ENCODE data around the gene POT1.
"Not testable (repeated sequence)": the region's sequence is repeated elsewhere in the genome, so short reads cannot be mapped to it uniquely, and the experiment has no call there.

Gene POT1, protein sequence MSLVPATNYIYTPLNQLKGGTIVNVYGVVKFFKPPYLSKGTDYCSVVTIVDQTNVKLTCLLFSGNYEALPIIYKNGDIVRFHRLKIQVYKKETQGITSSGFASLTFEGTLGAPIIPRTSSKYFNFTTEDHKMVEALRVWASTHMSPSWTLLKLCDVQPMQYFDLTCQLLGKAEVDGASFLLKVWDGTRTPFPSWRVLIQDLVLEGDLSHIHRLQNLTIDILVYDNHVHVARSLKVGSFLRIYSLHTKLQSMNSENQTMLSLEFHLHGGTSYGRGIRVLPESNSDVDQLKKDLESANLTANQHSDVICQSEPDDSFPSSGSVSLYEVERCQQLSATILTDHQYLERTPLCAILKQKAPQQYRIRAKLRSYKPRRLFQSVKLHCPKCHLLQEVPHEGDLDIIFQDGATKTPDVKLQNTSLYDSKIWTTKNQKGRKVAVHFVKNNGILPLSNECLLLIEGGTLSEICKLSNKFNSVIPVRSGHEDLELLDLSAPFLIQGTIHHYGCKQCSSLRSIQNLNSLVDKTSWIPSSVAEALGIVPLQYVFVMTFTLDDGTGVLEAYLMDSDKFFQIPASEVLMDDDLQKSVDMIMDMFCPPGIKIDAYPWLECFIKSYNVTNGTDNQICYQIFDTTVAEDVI

GRCh38 chr7:124929467-124930172, at the start of gene POT1:
Gene POT1 (minus strand): TSS chr7:124929825. CDS start chr7:124897173, 32,652 bp downstream.
- Histone ChIP-seq H3K9me3 (ENCODE audit: control insufficient read depth, low read depth, low read length) (no peaks in the 10 kb centered on the region), H3K4me3 (ENCODE audit: low read length) (peak within 1 kb of the TSS; percentile 100), H3K27me3 (ENCODE audit: control insufficient read depth, insufficient read depth, low read length) (no peaks in the 10 kb centered on the region), H3K27ac (ENCODE audit: low read length) (peak within 1 kb of the TSS; percentile 69), H3K9ac (ENCODE audit: low read length) (peak within 1 kb of the TSS; percentile 86), H3K36me3 (ENCODE audit: control insufficient read depth, low read depth, low read length) (no peaks in the 10 kb centered on the region), H3K4me1 (ENCODE audit: control insufficient read depth, low read depth, low read length) (peaks cover 5% of the 10 kb centered on the region)

DNA sequence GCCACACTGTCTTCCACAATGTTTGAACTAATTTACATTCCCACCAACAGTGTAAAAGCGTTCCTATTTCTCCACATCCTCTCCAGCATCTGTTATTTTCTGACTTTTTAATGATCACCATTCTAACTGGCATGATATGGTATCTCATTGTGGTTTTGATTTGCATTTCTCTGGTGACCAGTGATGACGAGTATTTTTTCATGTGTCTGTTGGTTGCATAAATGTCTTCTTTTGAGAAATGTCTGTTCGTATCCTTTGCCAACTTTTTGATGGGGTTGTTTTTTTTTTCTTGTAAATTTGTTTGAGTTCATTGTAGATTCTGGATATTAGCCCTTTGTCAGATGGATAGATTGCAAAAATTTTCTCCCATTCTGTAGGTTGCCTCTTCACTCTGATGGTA, 45.5 kb upstream of the POT1 start:
- not testable (repeated sequence) for H3K4me1 ChIP-seq (ENCODE audit: control insufficient read depth, low read depth, low read length); H3K36me3 ChIP-seq (ENCODE audit: control insufficient read depth, low read depth, low read length); H3K9me3 ChIP-seq (ENCODE audit: control insufficient read depth, low read depth, low read length); H3K9ac ChIP-seq (ENCODE audit: low read length); H3K27me3 ChIP-seq (ENCODE audit: control insufficient read depth, insufficient read depth, low read length); H3K4me3 ChIP-seq (ENCODE audit: low read length); H3K27ac ChIP-seq (ENCODE audit: low read length)

DNA sequence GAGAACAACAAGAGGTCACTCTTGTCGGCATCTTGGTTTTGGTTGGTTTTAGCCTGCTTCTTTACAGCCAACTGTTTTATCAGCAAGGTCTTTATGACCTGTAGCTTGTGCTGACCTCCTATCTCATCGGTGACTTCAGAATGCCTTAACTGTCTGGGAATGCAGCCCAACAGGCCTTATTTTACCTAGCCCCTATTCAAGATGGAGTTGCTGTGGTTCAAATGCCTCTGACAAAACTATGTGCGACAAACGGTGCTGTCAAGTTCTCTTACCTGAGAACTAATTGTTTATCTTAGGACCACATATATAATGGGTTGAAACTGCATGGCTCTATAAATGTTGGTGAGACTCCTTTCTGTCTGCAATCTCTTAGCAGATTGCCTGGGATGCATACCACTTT, 35.9 kb upstream of the POT1 start:
- H3K27ac ChIP-seq (ENCODE audit: low read length): no peak overlapping the region
- no peaks in the 10 kb centered on the region for H3K9me3 ChIP-seq (ENCODE audit: control insufficient read depth, low read depth, low read length)
- H3K36me3 ChIP-seq (ENCODE audit: control insufficient read depth, low read depth, low read length): no peaks in the 10 kb centered on the region
- H3K4me1 ChIP-seq (ENCODE audit: control insufficient read depth, low read depth, low read length): no peaks in the 10 kb centered on the region
- H3K9ac ChIP-seq (ENCODE audit: low read length): no peak overlapping the region
- no peaks in the 10 kb centered on the region for H3K27me3 ChIP-seq (ENCODE audit: control insufficient read depth, insufficient read depth, low read length)
- H3K4me3 ChIP-seq (ENCODE audit: low read length): no peak overlapping the region

DNA sequence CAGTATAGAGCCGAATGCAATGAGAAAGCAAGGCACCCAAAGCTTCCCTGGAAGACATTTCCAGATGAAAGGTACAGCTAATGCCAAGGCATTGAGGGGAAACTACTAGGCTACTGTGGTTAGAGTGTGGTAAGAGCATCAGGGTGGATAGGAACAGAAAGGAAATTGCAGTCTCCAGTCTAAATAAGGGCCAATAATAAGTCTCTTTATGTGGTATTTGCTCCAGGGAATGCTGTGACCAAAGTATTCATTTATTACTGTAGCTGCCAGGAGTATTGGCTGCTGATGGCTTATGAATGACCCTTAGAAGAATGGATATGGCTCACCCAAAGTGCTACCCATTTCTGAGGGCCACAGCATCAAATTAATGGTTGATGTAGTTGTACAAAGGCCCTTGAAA, 30.1 kb upstream of the POT1 start:
- Histone ChIP-seq H3K9ac (ENCODE audit: low read length) (no peak overlapping the region), H3K27me3 (ENCODE audit: control insufficient read depth, insufficient read depth, low read length) (no peaks in the 10 kb centered on the region), H3K4me3 (ENCODE audit: low read length) (no peak overlapping the region), H3K9me3 (ENCODE audit: control insufficient read depth, low read depth, low read length) (peaks cover 13% of the 10 kb centered on the region), H3K4me1 (ENCODE audit: control insufficient read depth, low read depth, low read length) (no peaks in the 10 kb centered on the region), H3K27ac (ENCODE audit: low read length) (no peak overlapping the region), H3K36me3 (ENCODE audit: control insufficient read depth, low read depth, low read length) (no peaks in the 10 kb centered on the region)

GRCh38 chr7:124957952-124958351, 28.3 kb upstream of the POT1 start:
- H3K9ac ChIP-seq (ENCODE audit: low read length); H3K36me3 ChIP-seq (ENCODE audit: control insufficient read depth, low read depth, low read length); H3K27ac ChIP-seq (ENCODE audit: low read length); H3K27me3 ChIP-seq (ENCODE audit: control insufficient read depth, insufficient read depth, low read length); H3K4me1 ChIP-seq (ENCODE audit: control insufficient read depth, low read depth, low read length); H3K4me3 ChIP-seq (ENCODE audit: low read length): not testable (repeated sequence)
- H3K9me3 ChIP-seq (ENCODE audit: control insufficient read depth, low read depth, low read length): peaks cover 13% of the 10 kb centered on the region

DNA sequence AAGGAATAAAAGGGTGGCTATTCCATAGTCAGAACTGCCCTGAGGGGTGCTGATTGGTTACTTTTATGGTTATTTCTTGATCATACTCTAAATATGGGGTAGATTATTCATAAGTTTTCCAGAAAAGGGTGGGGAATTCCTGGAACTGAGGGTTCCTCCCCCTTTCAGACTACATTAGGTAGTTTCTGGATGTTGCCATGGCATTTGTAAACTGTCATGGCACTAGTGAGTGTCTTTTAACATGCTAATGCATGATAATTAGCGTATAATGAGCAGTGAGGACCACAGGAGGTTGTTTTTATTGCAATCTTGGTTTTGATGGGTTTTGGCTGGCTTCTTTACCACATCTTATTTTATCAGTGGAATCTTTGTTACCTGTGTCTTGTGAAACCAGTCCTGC, 26.5 kb upstream of the POT1 start:
- Histone ChIP-seq H3K4me3 (ENCODE audit: low read length) (no peak overlapping the region), H3K9ac (ENCODE audit: low read length) (no peak overlapping the region), H3K9me3 (ENCODE audit: control insufficient read depth, low read depth, low read length) (peaks cover 13% of the 10 kb centered on the region), H3K27me3 (ENCODE audit: control insufficient read depth, insufficient read depth, low read length) (no peaks in the 10 kb centered on the region), H3K4me1 (ENCODE audit: control insufficient read depth, low read depth, low read length) (no peaks in the 10 kb centered on the region), H3K27ac (ENCODE audit: low read length) (no peak overlapping the region), H3K36me3 (ENCODE audit: control insufficient read depth, low read depth, low read length) (no peaks in the 10 kb centered on the region)

DNA sequence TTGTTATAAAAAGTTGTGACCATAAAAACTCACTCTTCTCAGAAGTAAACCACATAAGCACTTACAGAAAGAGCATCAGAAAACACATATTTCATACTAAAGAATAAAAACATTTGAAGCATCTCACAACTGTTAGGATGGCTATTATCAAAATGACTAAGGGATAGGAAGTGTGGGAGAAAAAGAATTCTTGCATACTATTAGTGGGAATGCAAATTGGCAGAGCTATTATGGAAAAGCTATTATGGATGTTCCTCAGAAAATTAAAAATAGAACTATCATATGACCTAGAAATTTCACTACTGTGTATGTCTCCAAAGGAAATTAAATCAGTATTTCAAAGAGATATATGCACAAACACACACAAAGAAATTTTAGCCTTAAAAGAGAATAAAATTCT, 25.2 kb upstream of the POT1 start:
- Histone ChIP-seq H3K27ac (ENCODE audit: low read length) (no peak overlapping the region), H3K27me3 (ENCODE audit: control insufficient read depth, insufficient read depth, low read length) (no peaks in the 10 kb centered on the region), H3K4me3 (ENCODE audit: low read length) (no peak overlapping the region), H3K9ac (ENCODE audit: low read length) (no peak overlapping the region), H3K9me3 (ENCODE audit: control insufficient read depth, low read depth, low read length) (peaks cover 13% of the 10 kb centered on the region), H3K36me3 (ENCODE audit: control insufficient read depth, low read depth, low read length) (no peaks in the 10 kb centered on the region), H3K4me1 (ENCODE audit: control insufficient read depth, low read depth, low read length) (no peaks in the 10 kb centered on the region)

DNA sequence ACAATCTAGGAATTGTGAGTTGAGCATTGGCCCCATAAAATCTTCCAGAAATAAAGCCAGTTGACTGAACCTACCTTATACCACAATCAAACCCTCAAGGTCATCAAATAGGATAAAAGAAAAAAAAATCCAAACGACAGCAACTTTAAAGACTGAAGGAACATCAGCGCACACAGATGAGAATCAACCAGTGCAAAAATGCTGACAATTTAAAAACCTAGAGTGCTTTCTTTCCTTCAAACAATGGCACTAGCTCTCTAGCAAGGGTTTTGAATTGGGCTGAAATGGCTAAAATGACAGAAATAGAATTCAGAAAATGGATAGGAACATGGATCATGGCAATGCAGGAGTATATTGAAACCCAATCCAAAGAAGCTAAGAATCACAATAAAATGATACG, 16.1 kb upstream of the POT1 start:
- Histone ChIP-seq H3K4me1 (ENCODE audit: control insufficient read depth, low read depth, low read length) (no peaks in the 10 kb centered on the region), H3K9me3 (ENCODE audit: control insufficient read depth, low read depth, low read length) (no peaks in the 10 kb centered on the region), H3K9ac (ENCODE audit: low read length) (no peak overlapping the region), H3K27me3 (ENCODE audit: control insufficient read depth, insufficient read depth, low read length) (no peaks in the 10 kb centered on the region), H3K4me3 (ENCODE audit: low read length) (no peak overlapping the region), H3K27ac (ENCODE audit: low read length) (no peak overlapping the region), H3K36me3 (ENCODE audit: control insufficient read depth, low read depth, low read length) (no peaks in the 10 kb centered on the region)

DNA sequence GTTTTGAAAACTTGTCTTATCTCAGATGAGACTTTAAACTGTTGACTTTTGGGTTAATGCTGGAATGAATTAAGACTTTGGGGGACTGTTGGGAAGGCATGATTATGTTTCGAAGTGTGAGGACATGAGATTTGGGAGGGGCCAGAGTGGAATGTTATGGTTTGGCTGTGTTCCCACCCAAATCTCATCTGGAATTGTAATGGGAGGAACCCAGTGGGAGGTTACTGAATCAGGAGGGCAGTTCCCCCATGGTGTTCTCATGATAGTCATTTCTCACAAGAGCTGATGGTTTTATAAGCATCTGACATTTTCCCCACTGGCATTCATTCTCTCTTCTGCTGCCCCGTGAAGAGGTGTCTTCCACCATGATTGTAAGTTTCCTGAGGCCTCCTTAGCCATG, 13.8 kb upstream of the POT1 start:
- Histone ChIP-seq H3K9ac (ENCODE audit: low read length) (no peak overlapping the region), H3K4me1 (ENCODE audit: control insufficient read depth, low read depth, low read length) (no peaks in the 10 kb centered on the region), H3K9me3 (ENCODE audit: control insufficient read depth, low read depth, low read length) (no peaks in the 10 kb centered on the region), H3K27ac (ENCODE audit: low read length) (no peak overlapping the region), H3K4me3 (ENCODE audit: low read length) (no peak overlapping the region), H3K27me3 (ENCODE audit: control insufficient read depth, insufficient read depth, low read length) (no peaks in the 10 kb centered on the region), H3K36me3 (ENCODE audit: control insufficient read depth, low read depth, low read length) (no peaks in the 10 kb centered on the region)

GRCh38 chr7:124942399-124942798, 12.8 kb upstream of the POT1 start:
- H3K4me3 ChIP-seq (ENCODE audit: low read length): no peak overlapping the region
- H3K9me3 ChIP-seq (ENCODE audit: control insufficient read depth, low read depth, low read length): no peaks in the 10 kb centered on the region
- no peaks in the 10 kb centered on the region for H3K4me1 ChIP-seq (ENCODE audit: control insufficient read depth, low read depth, low read length)
- no peak overlapping the region for H3K27ac ChIP-seq (ENCODE audit: low read length)
- H3K9ac ChIP-seq (ENCODE audit: low read length): no peak overlapping the region
- no peaks in the 10 kb centered on the region for H3K27me3 ChIP-seq (ENCODE audit: control insufficient read depth, insufficient read depth, low read length)
- no peaks in the 10 kb centered on the region for H3K36me3 ChIP-seq (ENCODE audit: control insufficient read depth, low read depth, low read length)

DNA sequence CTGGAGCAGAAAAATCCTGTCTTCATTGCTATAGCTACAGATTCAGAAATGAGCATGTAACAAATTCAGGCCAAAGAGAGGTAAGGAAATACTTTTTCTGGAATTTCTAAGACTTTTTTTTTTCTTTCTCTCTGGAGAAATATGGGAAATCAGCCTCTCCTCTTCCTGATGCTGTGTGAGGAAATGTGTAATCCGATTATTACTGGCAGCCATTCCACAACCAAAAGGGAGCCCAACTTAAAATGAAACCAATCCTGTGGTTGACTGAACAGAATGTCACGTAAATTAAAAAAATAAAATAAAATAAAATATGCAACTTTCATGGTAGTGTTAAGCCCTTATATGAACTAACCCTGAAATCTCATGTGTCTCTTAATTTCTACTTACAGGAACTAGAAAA, 10.7 kb upstream of the POT1 start:
- H3K27me3 ChIP-seq (ENCODE audit: control insufficient read depth, insufficient read depth, low read length): no peaks in the 10 kb centered on the region
- H3K36me3 ChIP-seq (ENCODE audit: control insufficient read depth, low read depth, low read length): no peaks in the 10 kb centered on the region
- no peaks in the 10 kb centered on the region for H3K9me3 ChIP-seq (ENCODE audit: control insufficient read depth, low read depth, low read length)
- no peak overlapping the region for H3K4me3 ChIP-seq (ENCODE audit: low read length)
- H3K4me1 ChIP-seq (ENCODE audit: control insufficient read depth, low read depth, low read length): no peaks in the 10 kb centered on the region
- no peak overlapping the region for H3K27ac ChIP-seq (ENCODE audit: low read length)
- no peak overlapping the region for H3K9ac ChIP-seq (ENCODE audit: low read length)

All from iPS-18a (cell line).